SK-N-SH treated with all-trans-retinoic acid at 6 μM for 48 hours (cell line): Measurements from ENCODE around the gene MBD5.

Experiments
- ATAC-seq: fragments of 200-7000 bp; cut with Tn5 transposase; 3 replicates; pipeline ENCODE4 v1.9.1; 2020; ENCODE audit warnings: mild to moderate bottlenecking, moderate library complexity
- ARNTL ChIP-seq: fragments of 450-650 bp; formaldehyde crosslinking; IDR thresholded peaks from 2 replicates; pipeline ENCODE4 v1.5.0; 2020; ENCODE audit warnings: low read depth, mild to moderate bottlenecking, moderate library complexity, borderline replicate concordance
- BACH2 ChIP-seq: fragments of 250-450 bp; sonication (Bioruptor Pico); IDR thresholded peaks from 2 replicates; pipeline ENCODE4 v1.9.0; 2021; ENCODE audit warnings: mild to moderate bottlenecking, borderline replicate concordance
- ESRRG ChIP-seq: fragments of 250-450 bp; sonication (Bioruptor Pico); IDR thresholded peaks from 2 replicates; pipeline ENCODE4 v1.6.1; 2021; ENCODE audit warnings: mild to moderate bottlenecking
- GLIS3 ChIP-seq: fragments of 250-450 bp; sonication (Bioruptor Pico); IDR thresholded peaks from 2 replicates; pipeline ENCODE4 v1.5.0; 2020; ENCODE audit warnings: mild to moderate bottlenecking, moderate library complexity
- OSR1 ChIP-seq: fragments of 250-450 bp; sonication (Bioruptor Pico); IDR thresholded peaks from 2 replicates; pipeline ENCODE4 v1.8.0; 2022; ENCODE audit warnings: moderate library complexity, mild to moderate bottlenecking, inconsistent platforms
- PPARA ChIP-seq: fragments of 250-450 bp; sonication (Bioruptor Pico); IDR thresholded peaks from 2 replicates; pipeline ENCODE4 v1.5.0; 2020; ENCODE audit warnings: mild to moderate bottlenecking, borderline replicate concordance
- SNAI2 ChIP-seq: fragments of 250-450 bp; sonication (Bioruptor Pico); IDR thresholded peaks from 2 replicates; pipeline ENCODE4 v1.5.0; 2020; ENCODE audit warnings: mild to moderate bottlenecking, moderate library complexity
- TCF4 ChIP-seq: fragments of 250-450 bp; sonication (Bioruptor Pico); IDR thresholded peaks from 2 replicates; pipeline ENCODE4 v1.8.0; 2021; ENCODE audit warnings: mild to moderate bottlenecking, moderate library complexity, borderline replicate concordance
- TOX ChIP-seq: fragments of 250-450 bp; sonication (Bioruptor Pico); IDR thresholded peaks from 2 replicates; pipeline ENCODE4 v1.8.0; 2021; ENCODE audit warnings: mild to moderate bottlenecking, moderate library complexity, borderline replicate concordance
- ZC3H10 ChIP-seq: fragments of 250-450 bp; sonication (Bioruptor Pico); IDR thresholded peaks from 2 replicates; pipeline ENCODE4 v1.5.1; 2021; ENCODE audit warnings: mild to moderate bottlenecking, moderate library complexity
- ZFP3 ChIP-seq: fragments of 250-450 bp; sonication (Bioruptor Pico); IDR thresholded peaks from 2 replicates; pipeline ENCODE4 v1.5.0; 2020; ENCODE audit warnings: mild to moderate bottlenecking, moderate library complexity
- ZNF565 ChIP-seq: fragments of 450-650 bp; formaldehyde crosslinking; conservative IDR thresholded peaks from 2 replicates; pipeline ENCODE4 v1.5.0; 2020; ENCODE audit warnings: low read depth, mild to moderate bottlenecking, moderate library complexity
- ZNF70 ChIP-seq: fragments of 450-650 bp; formaldehyde crosslinking; IDR thresholded peaks from 2 replicates; pipeline ENCODE4 v1.5.0; 2020; ENCODE audit warnings: mild to moderate bottlenecking, moderate library complexity
- ZNF8 ChIP-seq: fragments of 450-650 bp; formaldehyde crosslinking; IDR thresholded peaks from 2 replicates; pipeline ENCODE4 v1.5.0; 2020; ENCODE audit warnings: mild to moderate bottlenecking, moderate library complexity
- TF ChIP-seq, protein P1 (sequence below): fragments of 250-450 bp; sonication (Bioruptor Pico); IDR thresholded peaks from 2 replicates; pipeline ENCODE4 v1.5.1; 2021; ENCODE audit warnings: mild to moderate bottlenecking, moderate library complexity
- TF ChIP-seq, protein P2 (sequence below): fragments of 250-450 bp; sonication (Bioruptor Pico); IDR thresholded peaks from 2 replicates; pipeline ENCODE4 v1.8.0; 2020; ENCODE audit warnings: mild to moderate bottlenecking, moderate library complexity, borderline replicate concordance
- TF ChIP-seq, protein P3 (sequence below): fragments of 250-450 bp; sonication (Bioruptor Pico); IDR thresholded peaks from 2 replicates; pipeline ENCODE4 v1.5.0; 2020; ENCODE audit warnings: mild to moderate bottlenecking, moderate library complexity
- TF ChIP-seq, protein P4 (sequence below): fragments of 250-450 bp; sonication (Bioruptor Pico); IDR thresholded peaks from 2 replicates; pipeline ENCODE4 v1.8.0; 2021; ENCODE audit warnings: low read depth, mild to moderate bottlenecking, moderate library complexity, borderline replicate concordance
- TF ChIP-seq, protein P5 (sequence below): fragments of 250-450 bp; sonication (Bioruptor Pico); IDR thresholded peaks from 2 replicates; pipeline ENCODE4 v1.5.1; 2020; ENCODE audit warnings: low read depth, mild to moderate bottlenecking, moderate library complexity

MBD5 gene

DNA sequence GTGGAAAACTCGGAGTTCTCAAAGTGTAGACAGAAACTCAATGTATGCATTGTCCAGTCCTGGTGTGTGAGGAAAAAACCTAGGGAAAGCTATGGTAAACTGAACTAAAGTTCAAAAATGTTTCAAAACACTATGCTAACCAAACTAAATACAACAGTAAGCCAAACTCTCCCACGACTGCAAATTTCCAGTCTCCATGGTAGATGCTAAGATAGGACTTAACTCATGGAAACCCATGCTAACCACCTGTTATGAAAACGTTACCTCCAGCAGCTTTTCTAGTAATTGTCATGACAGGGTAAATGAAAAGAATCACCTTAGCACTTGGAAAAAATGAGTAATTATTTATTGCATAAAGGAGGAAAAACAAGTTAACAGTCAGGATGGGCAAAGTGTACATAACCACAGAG, 488.0 kb downstream of the MBD5 start (continued):
- TF ChIP-seq, protein P1, sequence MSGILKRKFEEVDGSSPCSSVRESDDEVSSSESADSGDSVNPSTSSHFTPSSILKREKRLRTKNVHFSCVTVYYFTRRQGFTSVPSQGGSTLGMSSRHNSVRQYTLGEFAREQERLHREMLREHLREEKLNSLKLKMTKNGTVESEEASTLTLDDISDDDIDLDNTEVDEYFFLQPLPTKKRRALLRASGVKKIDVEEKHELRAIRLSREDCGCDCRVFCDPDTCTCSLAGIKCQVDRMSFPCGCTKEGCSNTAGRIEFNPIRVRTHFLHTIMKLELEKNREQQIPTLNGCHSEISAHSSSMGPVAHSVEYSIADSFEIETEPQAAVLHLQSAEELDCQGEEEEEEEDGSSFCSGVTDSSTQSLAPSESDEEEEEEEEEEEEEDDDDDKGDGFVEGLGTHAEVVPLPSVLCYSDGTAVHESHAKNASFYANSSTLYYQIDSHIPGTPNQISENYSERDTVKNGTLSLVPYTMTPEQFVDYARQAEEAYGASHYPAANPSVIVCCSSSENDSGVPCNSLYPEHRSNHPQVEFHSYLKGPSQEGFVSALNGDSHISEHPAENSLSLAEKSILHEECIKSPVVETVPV, result no peak
- no peak for TF ChIP-seq ARNTL (CRISPR knock-in tag)
- TF ChIP-seq PPARA (CRISPR knock-in tag), result no peak
- TF ChIP-seq, protein P2, sequence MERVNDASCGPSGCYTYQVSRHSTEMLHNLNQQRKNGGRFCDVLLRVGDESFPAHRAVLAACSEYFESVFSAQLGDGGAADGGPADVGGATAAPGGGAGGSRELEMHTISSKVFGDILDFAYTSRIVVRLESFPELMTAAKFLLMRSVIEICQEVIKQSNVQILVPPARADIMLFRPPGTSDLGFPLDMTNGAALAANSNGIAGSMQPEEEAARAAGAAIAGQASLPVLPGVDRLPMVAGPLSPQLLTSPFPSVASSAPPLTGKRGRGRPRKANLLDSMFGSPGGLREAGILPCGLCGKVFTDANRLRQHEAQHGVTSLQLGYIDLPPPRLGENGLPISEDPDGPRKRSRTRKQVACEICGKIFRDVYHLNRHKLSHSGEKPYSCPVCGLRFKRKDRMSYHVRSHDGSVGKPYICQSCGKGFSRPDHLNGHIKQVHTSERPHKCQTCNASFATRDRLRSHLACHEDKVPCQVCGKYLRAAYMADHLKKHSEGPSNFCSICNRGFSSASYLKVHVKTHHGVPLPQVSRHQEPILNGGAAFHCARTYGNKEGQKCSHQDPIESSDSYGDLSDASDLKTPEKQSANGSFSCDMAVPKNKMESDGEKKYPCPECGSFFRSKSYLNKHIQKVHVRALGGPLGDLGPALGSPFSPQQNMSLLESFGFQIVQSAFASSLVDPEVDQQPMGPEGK, result no peak
- TF ChIP-seq ZNF70 (CRISPR knock-in tag), result no peak
- no peak for TF ChIP-seq TCF4 (CRISPR knock-in tag)
- no peak for TF ChIP-seq SNAI2 (CRISPR knock-in tag)
- TF ChIP-seq ESRRG, result no peak
- TF ChIP-seq GLIS3 (CRISPR knock-in tag), result no peak

DNA sequence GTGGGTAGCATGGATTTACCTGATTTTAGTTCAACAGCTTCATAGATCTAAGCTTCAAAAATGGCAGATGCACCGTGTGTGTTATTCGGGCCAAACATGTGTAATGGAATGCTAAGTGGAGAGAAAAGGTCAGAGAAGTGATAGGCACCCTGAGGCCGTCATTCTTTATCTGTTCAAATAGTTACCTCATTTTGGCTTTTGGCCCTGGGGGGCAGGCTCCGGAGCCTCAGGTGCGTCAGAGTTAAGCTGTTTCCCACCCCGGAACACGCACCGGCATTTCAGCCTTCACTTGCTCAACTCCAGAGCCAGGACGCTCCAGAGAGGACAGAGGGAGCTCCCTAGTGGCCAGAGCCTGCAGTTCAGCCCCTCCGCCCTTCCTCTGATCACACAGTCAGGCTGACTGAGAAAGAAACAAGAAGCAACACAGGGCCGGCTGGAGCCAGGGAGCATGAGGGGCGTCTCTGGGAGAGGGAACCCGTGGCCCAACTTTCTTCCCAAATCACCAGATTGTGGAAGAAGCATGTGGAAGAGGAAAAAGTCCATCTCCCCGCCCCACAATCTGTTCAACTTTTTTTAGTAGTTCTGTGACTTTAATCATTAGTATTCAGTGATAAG, 488.5 kb downstream of the MBD5 start:
- peak; percentile 100 for ATAC-seq
- no peak for TF ChIP-seq BACH2 (CRISPR knock-in tag)
- TF ChIP-seq, protein P1, result no peak
- TF ChIP-seq, protein P3, sequence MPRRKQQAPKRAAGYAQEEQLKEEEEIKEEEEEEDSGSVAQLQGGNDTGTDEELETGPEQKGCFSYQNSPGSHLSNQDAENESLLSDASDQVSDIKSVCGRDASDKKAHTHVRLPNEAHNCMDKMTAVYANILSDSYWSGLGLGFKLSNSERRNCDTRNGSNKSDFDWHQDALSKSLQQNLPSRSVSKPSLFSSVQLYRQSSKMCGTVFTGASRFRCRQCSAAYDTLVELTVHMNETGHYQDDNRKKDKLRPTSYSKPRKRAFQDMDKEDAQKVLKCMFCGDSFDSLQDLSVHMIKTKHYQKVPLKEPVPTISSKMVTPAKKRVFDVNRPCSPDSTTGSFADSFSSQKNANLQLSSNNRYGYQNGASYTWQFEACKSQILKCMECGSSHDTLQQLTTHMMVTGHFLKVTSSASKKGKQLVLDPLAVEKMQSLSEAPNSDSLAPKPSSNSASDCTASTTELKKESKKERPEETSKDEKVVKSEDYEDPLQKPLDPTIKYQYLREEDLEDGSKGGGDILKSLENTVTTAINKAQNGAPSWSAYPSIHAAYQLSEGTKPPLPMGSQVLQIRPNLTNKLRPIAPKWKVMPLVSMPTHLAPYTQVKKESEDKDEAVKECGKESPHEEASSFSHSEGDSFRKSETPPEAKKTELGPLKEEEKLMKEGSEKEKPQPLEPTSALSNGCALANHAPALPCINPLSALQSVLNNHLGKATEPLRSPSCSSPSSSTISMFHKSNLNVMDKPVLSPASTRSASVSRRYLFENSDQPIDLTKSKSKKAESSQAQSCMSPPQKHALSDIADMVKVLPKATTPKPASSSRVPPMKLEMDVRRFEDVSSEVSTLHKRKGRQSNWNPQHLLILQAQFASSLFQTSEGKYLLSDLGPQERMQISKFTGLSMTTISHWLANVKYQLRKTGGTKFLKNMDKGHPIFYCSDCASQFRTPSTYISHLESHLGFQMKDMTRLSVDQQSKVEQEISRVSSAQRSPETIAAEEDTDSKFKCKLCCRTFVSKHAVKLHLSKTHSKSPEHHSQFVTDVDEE (CRISPR knock-in tag), result no peak
- TF ChIP-seq, protein P4, sequence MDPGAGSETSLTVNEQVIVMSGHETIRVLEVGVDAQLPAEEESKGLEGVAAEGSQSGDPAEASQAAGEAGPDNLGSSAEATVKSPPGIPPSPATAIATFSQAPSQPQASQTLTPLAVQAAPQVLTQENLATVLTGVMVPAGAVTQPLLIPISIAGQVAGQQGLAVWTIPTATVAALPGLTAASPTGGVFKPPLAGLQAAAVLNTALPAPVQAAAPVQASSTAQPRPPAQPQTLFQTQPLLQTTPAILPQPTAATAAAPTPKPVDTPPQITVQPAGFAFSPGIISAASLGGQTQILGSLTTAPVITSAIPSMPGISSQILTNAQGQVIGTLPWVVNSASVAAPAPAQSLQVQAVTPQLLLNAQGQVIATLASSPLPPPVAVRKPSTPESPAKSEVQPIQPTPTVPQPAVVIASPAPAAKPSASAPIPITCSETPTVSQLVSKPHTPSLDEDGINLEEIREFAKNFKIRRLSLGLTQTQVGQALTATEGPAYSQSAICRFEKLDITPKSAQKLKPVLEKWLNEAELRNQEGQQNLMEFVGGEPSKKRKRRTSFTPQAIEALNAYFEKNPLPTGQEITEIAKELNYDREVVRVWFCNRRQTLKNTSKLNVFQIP (CRISPR knock-in tag), result no peak
- no peak for TF ChIP-seq ZC3H10 (CRISPR knock-in tag)
- no peak for TF ChIP-seq OSR1 (CRISPR knock-in tag)
- TF ChIP-seq, protein P2, result no peak
- TF ChIP-seq ZNF565 (CRISPR knock-in tag), result no peak
- TF ChIP-seq ZNF70 (CRISPR knock-in tag), result no peak
- no peak for TF ChIP-seq ESRRG
- no peak for TF ChIP-seq SNAI2 (CRISPR knock-in tag)
- no peak for TF ChIP-seq TCF4 (CRISPR knock-in tag)
- TF ChIP-seq ZNF8 (CRISPR knock-in tag), result no peak
- TF ChIP-seq GLIS3 (CRISPR knock-in tag), result no peak
- TF ChIP-seq TOX, result no peak
- TF ChIP-seq ZFP3, result no peak
- TF ChIP-seq, protein P5, sequence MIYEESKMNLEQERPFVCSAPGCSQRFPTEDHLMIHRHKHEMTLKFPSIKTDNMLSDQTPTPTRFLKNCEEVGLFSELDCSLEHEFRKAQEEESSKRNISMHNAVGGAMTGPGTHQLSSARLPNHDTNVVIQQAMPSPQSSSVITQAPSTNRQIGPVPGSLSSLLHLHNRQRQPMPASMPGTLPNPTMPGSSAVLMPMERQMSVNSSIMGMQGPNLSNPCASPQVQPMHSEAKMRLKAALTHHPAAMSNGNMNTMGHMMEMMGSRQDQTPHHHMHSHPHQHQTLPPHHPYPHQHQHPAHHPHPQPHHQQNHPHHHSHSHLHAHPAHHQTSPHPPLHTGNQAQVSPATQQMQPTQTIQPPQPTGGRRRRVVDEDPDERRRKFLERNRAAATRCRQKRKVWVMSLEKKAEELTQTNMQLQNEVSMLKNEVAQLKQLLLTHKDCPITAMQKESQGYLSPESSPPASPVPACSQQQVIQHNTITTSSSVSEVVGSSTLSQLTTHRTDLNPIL, result no peak
